Activated CD4-positive, alpha-beta T cell treated with anti-CD3 and anti-CD28 coated beads for 36 hours (primary cell): Measurements from ENCODE around the gene PPFIA1. TPM values are rescaled to one million over a fixed set of nuclear protein-coding genes. Genes with fewer than 3 reads are reported as not detected.
A peak's percentile ranks its signal among the peaks of the same experiment; 100 is the strongest.

Experiments
- ATAC-seq: fragments of 200-7000 bp; cut with Tn5 transposase; one replicate; pipeline ENCODE4 v1.10.0; 2021; ENCODE audit warnings: mild to moderate bottlenecking, moderate library complexity
- CTCF ChIA-PET: fragments of 350-600 bp; sonication (Branson Sonifier 250); formaldehyde crosslinking; loops from one replicate; lab custom pipeline; 2021; ENCODE audit warnings: antibody characterized with exemption; lab: Charles Lee
- POLR2A ChIA-PET: fragments of 350-600 bp; sonication (Branson Sonifier 250); formaldehyde crosslinking; loops from one replicate; lab custom pipeline; 2021; ENCODE audit warnings: antibody characterized with exemption, inconsistent platforms; lab: Charles Lee
- DNase-seq: peaks from one replicate; pipeline ENCODE4 v3.0.0-alpha.2; 2020
- H3K27ac Mint-ChIP-seq: one replicate; pipeline ENCODE4 v1.8.0; 2021; ENCODE audit warnings: mixed read lengths
- H3K27me3 Mint-ChIP-seq: one replicate; pipeline ENCODE4 v1.8.0; 2021; ENCODE audit warnings: mixed read lengths
- H3K36me3 Mint-ChIP-seq: one replicate; pipeline ENCODE4 v1.8.0; 2021; ENCODE audit warnings: low read depth, mixed read lengths
- H3K4me1 Mint-ChIP-seq: one replicate; pipeline ENCODE4 v1.8.0; 2021; ENCODE audit warnings: mixed read lengths
- H3K4me3 Mint-ChIP-seq: one replicate; pipeline ENCODE4 v1.8.0; 2021; ENCODE audit warnings: mild to moderate bottlenecking, moderate library complexity, mixed read lengths
- H3K9me3 Mint-ChIP-seq: one replicate; pipeline ENCODE4 v1.8.0; 2021; ENCODE audit warnings: low read depth, mixed read lengths
- intact Hi-C, 2 experiments: fragments of 100-400 bp; cut with DNase I in 1 of 2; cut with micrococcal nuclease in 1 of 2; formaldehyde crosslinking; loops; one replicate each; pipeline versions ENCODE4 v1.14.2 to v1.15.1; 2022 to 2024; cut with DNase I, micrococcal nuclease
- microRNA-seq: library from miRNA; unstranded; fragments of <30 nt; microRNA quantifications from one replicate; pipeline ENCODE4 v1.2.0, GENCODE V29; 2021; ENCODE audit warnings: borderline replicate concordance
- total RNA-seq, 2 experiments: library from RNA; stranded (reverse); gene quantifications; one replicate each; pipeline ENCODE4 v1.2.3, GENCODE V29; 2021

The PPFIA1 gene
- total RNA-seq, 2 experiments from 2014 or later, result 26.5 to 40.5 TPM

GRCh38 chr11:70429724-70430521 lies 159.4 kb downstream of the PPFIA1 start:
- H3K4me3 Mint-ChIP-seq, result no peak overlapping the region
- intact Hi-C loops, result no loop called here
- no peaks in the 10 kb centered on the region for H3K4me1 Mint-ChIP-seq
- no peaks in the 10 kb centered on the region for H3K9me3 Mint-ChIP-seq
- ChIA-PET POLR2A (no interaction called here), CTCF (no interaction called here)
- H3K36me3 Mint-ChIP-seq, result peaks cover 38% of the 10 kb centered on the region
- ATAC-seq, result no peak
- DNase-seq, result no peak
- H3K27me3 Mint-ChIP-seq, result no peaks in the 10 kb centered on the region
- H3K27ac Mint-ChIP-seq, result no peak overlapping the region

GRCh38 chr11:70430671-70431574 lies 160.4 kb downstream of the PPFIA1 start:
- Mint-ChIP-seq H3K4me1 (no peaks in the 10 kb centered on the region), H3K4me3 (no peak overlapping the region), H3K9me3 (no peaks in the 10 kb centered on the region), H3K27ac (no peak overlapping the region), H3K27me3 (no peaks in the 10 kb centered on the region), H3K36me3 (peaks cover 35% of the 10 kb centered on the region)
- no peak for ATAC-seq
- no peak for DNase-seq
- intact Hi-C loops, result no loop called here
- ChIA-PET CTCF (no interaction called here), POLR2A (no interaction called here)

GRCh38 chr11:70431611-70432010 lies 161.1 kb downstream of the PPFIA1 start:
- CTCF ChIA-PET, result no interaction called here
- H3K36me3 Mint-ChIP-seq, result peaks cover 35% of the 10 kb centered on the region
- DNase-seq (no peak), ATAC-seq (no peak)
- POLR2A ChIA-PET, result no interaction called here
- no peaks in the 10 kb centered on the region for H3K4me1 Mint-ChIP-seq
- no peak overlapping the region for H3K27ac Mint-ChIP-seq
- H3K9me3 Mint-ChIP-seq, result no peaks in the 10 kb centered on the region
- no peak overlapping the region for H3K4me3 Mint-ChIP-seq
- intact Hi-C loops, result no loop called here
- H3K27me3 Mint-ChIP-seq, result no peaks in the 10 kb centered on the region

GRCh38 chr11:70432065-70432464 lies 161.6 kb downstream of the PPFIA1 start:
- Mint-ChIP-seq H3K36me3 (peaks cover 35% of the 10 kb centered on the region), H3K4me1 (no peaks in the 10 kb centered on the region), H3K9me3 (no peaks in the 10 kb centered on the region), H3K27me3 (no peaks in the 10 kb centered on the region), H3K4me3 (no peak overlapping the region), H3K27ac (no peak overlapping the region)
- ATAC-seq (no peak), DNase-seq (no peak)
- intact Hi-C loops, result no loop called here
- POLR2A ChIA-PET, result no interaction called here
- CTCF ChIA-PET, result no interaction called here

GRCh38 chr11:70432580-70432979 lies 162.1 kb downstream of the PPFIA1 start:
- Mint-ChIP-seq H3K4me1 (no peaks in the 10 kb centered on the region), H3K4me3 (no peak overlapping the region), H3K27ac (no peak overlapping the region), H3K9me3 (no peaks in the 10 kb centered on the region), H3K36me3 (peaks cover 35% of the 10 kb centered on the region), H3K27me3 (no peaks in the 10 kb centered on the region)
- DNase-seq (no peak), ATAC-seq (no peak)
- CTCF ChIA-PET, result no interaction called here
- POLR2A ChIA-PET, result no interaction called here
- intact Hi-C loops, result no loop called here

GRCh38 chr11:70433038-70433437 lies 162.5 kb downstream of the PPFIA1 start:
- H3K27ac Mint-ChIP-seq, result no peak overlapping the region

GRCh38 chr11:70433526-70433925 lies 163.0 kb downstream of the PPFIA1 start:
- Mint-ChIP-seq H3K4me1 (no peaks in the 10 kb centered on the region), H3K36me3 (peaks cover 35% of the 10 kb centered on the region), H3K27me3 (no peaks in the 10 kb centered on the region), H3K9me3 (no peaks in the 10 kb centered on the region), H3K27ac (no peak overlapping the region), H3K4me3 (no peak overlapping the region)
- ATAC-seq (no peak), DNase-seq (no peak)
- CTCF ChIA-PET, result no interaction called here
- intact Hi-C loops, result no loop called here
- POLR2A ChIA-PET, result no interaction called here

More at GRCh38 chr11:70433038-70433437, 162.5 kb downstream of the PPFIA1 start:
- ChIA-PET POLR2A (no interaction called here), CTCF (no interaction called here)
- Mint-ChIP-seq H3K27me3 (no peaks in the 10 kb centered on the region), H3K4me3 (no peak overlapping the region), H3K9me3 (no peaks in the 10 kb centered on the region), H3K4me1 (no peaks in the 10 kb centered on the region), H3K36me3 (peaks cover 35% of the 10 kb centered on the region)
- intact Hi-C loops, result no loop called here
- DNase-seq (no peak), ATAC-seq (no peak)

Small RNA genes lying within 50 kb of the gene (microRNA-seq; reads per million reads assigned to microRNA genes)
- gene MIR548K, result 15.2 reads per million, percentile 38 among the genes with 10 or more reads in this experiment

Other genes with a start within 250 kb of the PPFIA1 start
- gene ANO1, start 192.4 kb upstream of the PPFIA1 start, total RNA-seq, result not detected
- 10 to 100 TPM; 23.5 to 32.4 TPM for gene FADD, start 67.4 kb upstream of the PPFIA1 start, total RNA-seq
- gene CTTN, start 127.8 kb downstream of the PPFIA1 start, total RNA-seq, result 10 to 100 TPM; 40.9 to 41.1 TPM